ENCODE results near the gene PLD4.
"Not testable (repeated sequence)": the region's sequence is repeated elsewhere in the genome, so short reads cannot be mapped to it uniquely, and the experiment has no call there.

Gene PLD4

GRCh38 chr14:104900639-104901512 is 23.8 kb upstream of the PLD4 start:
- no peak for DNase-seq

- DNase-seq = no peak
Observed at GRCh38 chr14:104903990-104904389, 20.7 kb upstream of the PLD4 start.

- not testable (repeated sequence) for DNase-seq
Observed at GRCh38 chr14:104904650-104905578, 19.8 kb upstream of the PLD4 start.

- not testable (repeated sequence) for DNase-seq
Observed at GRCh38 chr14:104905579-104905933, 19.1 kb upstream of the PLD4 start.

- no peak for DNase-seq
Observed at GRCh38 chr14:104908303-104908702, 16.4 kb upstream of the PLD4 start.

GRCh38 chr14:104912053-104912452 is 12.6 kb upstream of the PLD4 start:
- DNase-seq = no peak

GRCh38 chr14:104913435-104913834 is 11.2 kb upstream of the PLD4 start:
- DNase-seq = no peak

GRCh38 chr14:104917116-104917515 is 7.6 kb upstream of the PLD4 start:
- no peak for DNase-seq

- DNase-seq = no peak
Observed at GRCh38 chr14:104917993-104918392, 6.7 kb upstream of the PLD4 start.

GRCh38 chr14:104919152-104919992 is 5.3 kb upstream of the PLD4 start:
- DNase-seq = not testable (repeated sequence)

- DNase-seq = no peak
Observed at GRCh38 chr14:104919993-104920315, 4.7 kb upstream of the PLD4 start.

GRCh38 chr14:104923640-104924420 is 849 bp upstream of the PLD4 start:
- DNase-seq = no peak

- no peak for DNase-seq
Observed at GRCh38 chr14:104925214-104925854, 655 bp downstream of the PLD4 start.

GRCh38 chr14:104925855-104926609 is 1.4 kb downstream of the PLD4 start:
- DNase-seq = no peak

GRCh38 chr14:104926619-104927431 is 2.1 kb downstream of the PLD4 start:
- DNase-seq = no peak

GRCh38 chr14:104927432-104927816 is 2.7 kb downstream of the PLD4 start:
- no peak for DNase-seq

- DNase-seq = no peak
Observed at GRCh38 chr14:104927901-104928300, 3.2 kb downstream of the PLD4 start.

- DNase-seq = no peak
Observed at GRCh38 chr14:104928391-104929133, 3.9 kb downstream of the PLD4 start.

All from CD4-positive, alpha-beta T cell treated with Interleukin-4 for 4 hours (primary cell).